ENCODE measurements around the gene MAPK12. TPM values are rescaled to one million over a fixed set of nuclear protein-coding genes. Genes with fewer than 3 reads are reported as not detected.

MAPK12 gene
- total and polyA plus RNA-seq, 12 donors: 10.6 to 23.0 (median 16.1) TPM

DNA sequence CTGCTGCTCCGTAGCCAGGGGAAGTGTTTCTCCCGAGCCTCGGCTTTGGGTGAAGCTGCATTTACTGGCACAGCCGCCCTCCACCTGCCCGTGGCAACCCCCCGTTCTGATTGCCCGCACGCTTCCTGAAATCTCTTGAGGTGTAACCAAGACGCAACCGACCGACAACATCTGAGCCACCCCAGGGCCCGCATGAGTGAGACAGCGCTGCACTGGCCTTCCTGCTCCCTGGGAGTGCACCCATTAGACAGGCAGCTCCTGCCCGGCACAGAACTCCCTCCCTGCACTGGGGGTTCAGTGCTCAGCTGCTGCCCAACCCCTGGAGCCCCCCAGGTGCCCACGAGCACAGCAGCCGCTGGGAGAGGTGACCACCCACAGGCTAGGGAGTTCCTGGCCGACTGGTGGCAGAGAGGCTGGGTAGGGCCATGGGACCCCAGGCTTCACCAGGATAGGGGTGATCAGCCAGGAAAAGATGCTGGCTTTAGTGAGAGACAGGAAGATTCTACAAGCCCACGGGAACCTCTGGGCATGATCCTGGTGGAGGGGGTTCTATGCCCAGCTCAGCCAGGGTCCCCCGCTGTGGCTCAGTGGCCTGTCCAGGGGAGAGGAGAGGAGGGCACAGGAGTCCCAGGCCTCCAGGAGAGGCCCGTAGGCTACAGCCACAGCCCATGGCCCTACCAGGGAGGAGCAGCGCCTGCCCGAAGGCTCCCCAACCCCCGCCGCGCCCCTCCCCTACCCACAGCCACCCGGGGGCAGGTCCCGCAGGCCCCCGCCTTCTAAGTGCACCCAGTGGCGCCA, 31.4 kb upstream of the MAPK12 start:
- H3K27ac ChIP-seq: peak overlapping the region; percentile 39 to 96 (median 90)
- WGBS, 2 donors: 48 to 56% methylated on average over 29 of the region's 29 CpGs
- TF ChIP-seq, protein P1, sequence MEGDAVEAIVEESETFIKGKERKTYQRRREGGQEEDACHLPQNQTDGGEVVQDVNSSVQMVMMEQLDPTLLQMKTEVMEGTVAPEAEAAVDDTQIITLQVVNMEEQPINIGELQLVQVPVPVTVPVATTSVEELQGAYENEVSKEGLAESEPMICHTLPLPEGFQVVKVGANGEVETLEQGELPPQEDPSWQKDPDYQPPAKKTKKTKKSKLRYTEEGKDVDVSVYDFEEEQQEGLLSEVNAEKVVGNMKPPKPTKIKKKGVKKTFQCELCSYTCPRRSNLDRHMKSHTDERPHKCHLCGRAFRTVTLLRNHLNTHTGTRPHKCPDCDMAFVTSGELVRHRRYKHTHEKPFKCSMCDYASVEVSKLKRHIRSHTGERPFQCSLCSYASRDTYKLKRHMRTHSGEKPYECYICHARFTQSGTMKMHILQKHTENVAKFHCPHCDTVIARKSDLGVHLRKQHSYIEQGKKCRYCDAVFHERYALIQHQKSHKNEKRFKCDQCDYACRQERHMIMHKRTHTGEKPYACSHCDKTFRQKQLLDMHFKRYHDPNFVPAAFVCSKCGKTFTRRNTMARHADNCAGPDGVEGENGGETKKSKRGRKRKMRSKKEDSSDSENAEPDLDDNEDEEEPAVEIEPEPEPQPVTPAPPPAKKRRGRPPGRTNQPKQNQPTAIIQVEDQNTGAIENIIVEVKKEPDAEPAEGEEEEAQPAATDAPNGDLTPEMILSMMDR (IDR thresholded peaks at IDR 0.05): no peak
- intact Hi-C loops (cut with DNase I): loop anchor here in 2 of 10 donors (5.0 kb wide), 1 partner anchor 34 kb away; the partner anchor contains the start of gene DENND6B (in 2 of the 2)
- H3K4me3 ChIP-seq: peak overlapping the region in 9 of 10 donors; percentile 3 to 44 (median 35)
- no peaks in the 10 kb centered on the region for H3K9me3 ChIP-seq
- peaks cover 0 to 10% (median 0%) of the 10 kb centered on the region in 7 donors for H3K27me3 ChIP-seq
- no peak for DNase-seq
- H3K4me1 ChIP-seq: peaks cover 35 to 61% (median 46%) of the 10 kb centered on the region in 9 donors
- H3K36me3 ChIP-seq: peaks cover 0 to 55% (median 24%) of the 10 kb centered on the region in 9 donors
- no peak for ATAC-seq

DNA sequence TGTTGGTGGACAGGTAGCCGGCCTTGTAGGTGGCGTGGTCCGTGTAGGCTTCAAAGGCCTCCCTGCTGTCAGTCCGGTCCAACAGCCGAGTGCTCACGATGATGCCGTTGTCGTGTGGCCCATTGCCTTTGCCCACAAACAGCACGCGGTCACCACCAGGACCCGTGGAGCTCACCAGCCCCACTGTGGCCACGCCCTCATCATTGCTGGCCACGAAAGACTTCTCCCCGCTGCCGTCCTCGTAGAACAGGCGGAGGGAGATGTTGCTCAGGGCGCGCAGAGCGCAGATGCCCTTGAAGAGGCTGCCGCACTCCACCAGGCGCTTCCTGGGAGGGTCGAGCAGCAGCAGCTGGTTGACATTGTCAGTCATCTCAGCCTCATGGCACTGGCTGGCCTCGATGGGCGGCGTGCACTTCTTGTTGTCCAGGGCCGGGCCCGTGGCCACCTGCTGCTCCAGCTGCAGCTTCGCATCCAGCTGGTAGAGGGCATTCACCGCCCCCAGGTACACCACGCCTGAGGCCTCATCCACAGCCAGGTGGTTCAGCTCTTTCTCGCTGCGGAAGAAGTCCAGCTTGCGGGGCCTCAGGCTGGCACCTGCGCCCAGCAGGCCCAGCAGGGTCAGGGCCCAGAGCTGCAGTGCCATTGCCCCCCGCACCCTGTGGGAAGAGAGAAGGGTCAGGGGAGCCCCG, 28.6 kb upstream of the MAPK12 start:
- Histone ChIP-seq H3K36me3 (peaks cover 0 to 74% (median 46%) of the 10 kb centered on the region in 9 donors), H3K27me3 (peaks cover 0 to 10% (median 0%) of the 10 kb centered on the region in 7 donors), H3K9me3 (no peaks in the 10 kb centered on the region), H3K4me3 (no peak overlapping the region), H3K27ac (no peak overlapping the region), H3K4me1 (peaks cover 24 to 35% (median 29%) of the 10 kb centered on the region in 9 donors)
- WGBS, 2 donors: 90 to 92% methylated on average over 37 of the region's 37 CpGs
- intact Hi-C loops (cut with DNase I): loop anchor here in 3 of 10 donors (5.0 kb wide), 2 partner anchors 32 to 37 kb away; partner anchors contain the start of gene DENND6B (in 2 of the 3)
- DNase-seq (no peak), ATAC-seq (no peak)
- TF ChIP-seq, protein P1 (IDR thresholded peaks at IDR 0.05): no peak

DNA sequence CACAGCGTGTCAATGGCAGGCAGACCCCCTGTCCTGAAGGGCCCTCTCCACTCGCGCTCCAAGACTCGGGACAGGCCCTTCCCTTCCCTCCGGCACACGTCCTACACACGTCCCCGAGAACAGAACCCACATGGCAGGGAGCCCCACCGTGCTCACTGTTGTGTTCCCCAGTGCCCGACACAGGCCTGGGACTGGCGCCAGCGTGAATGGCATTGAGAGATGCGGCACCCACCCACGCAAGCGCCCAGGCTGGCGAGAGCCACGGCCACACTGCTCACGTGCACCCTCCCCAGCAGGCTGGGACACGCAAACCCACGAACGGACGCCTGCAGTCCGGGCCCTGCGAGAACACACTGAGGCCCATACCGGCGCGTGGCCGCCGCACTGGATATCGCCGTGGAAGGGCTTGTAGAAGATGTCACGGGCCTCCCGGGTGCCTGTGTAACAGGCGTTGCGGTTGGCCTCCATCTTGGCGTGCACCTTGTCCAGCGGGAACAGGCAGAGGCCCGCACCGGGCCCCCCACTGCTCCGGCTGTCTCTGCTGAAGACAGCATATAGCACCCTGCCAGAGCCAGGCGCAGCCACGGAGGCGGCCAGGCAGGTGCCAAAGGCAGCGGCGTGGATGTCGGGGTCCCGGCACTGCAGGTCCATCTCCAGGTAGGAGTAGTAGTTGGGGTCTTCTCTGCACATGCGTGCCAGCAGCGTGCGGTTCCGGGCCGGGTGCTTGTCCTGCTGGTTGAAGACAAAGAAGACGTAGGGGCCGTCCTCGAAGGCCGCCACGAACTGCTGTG, 27.9 kb upstream of the MAPK12 start:
- H3K27me3 ChIP-seq: peaks cover 0 to 10% (median 0%) of the 10 kb centered on the region in 7 donors
- peaks cover 0 to 75% (median 46%) of the 10 kb centered on the region in 9 donors for H3K36me3 ChIP-seq
- DNase-seq (no peak), ATAC-seq (no peak)
- H3K27ac ChIP-seq: no peak overlapping the region
- TF ChIP-seq, protein P1 (IDR thresholded peaks at IDR 0.05): no peak
- H3K4me1 ChIP-seq: peaks cover 19 to 28% (median 21%) of the 10 kb centered on the region in 9 donors
- 92 to 95% methylated on average over 57 of the region's 57 CpGs for WGBS, 2 donors
- intact Hi-C loops (cut with DNase I): loop anchor here in 1 of 10 donors (5.0 kb wide), 1 partner anchor 33 kb away; no protein-coding TSS in a partner anchor
- H3K9me3 ChIP-seq: no peaks in the 10 kb centered on the region
- H3K4me3 ChIP-seq: no peak overlapping the region

Measured in heart right ventricle (tissue), 16 donors.